Hypothalamus (tissue), 51 donors: ENCODE measurements around the gene TRMO.

Experiments used
- DNase-seq, 51 donors: peaks; one replicate each; lab custom pipeline; 2025; lab: John Stamatoyannopoulos, UW

The TRMO gene

GRCh38 chr9:97906236-97906831 lies 16.0 kb downstream of the TRMO start:
- DNase-seq = peak in 24 of 51 donors; percentile 7 to 57 (median 28)

- no peak for DNase-seq
Observed at GRCh38 chr9:97905228-97905627, 17.1 kb downstream of the TRMO start.

DNA sequence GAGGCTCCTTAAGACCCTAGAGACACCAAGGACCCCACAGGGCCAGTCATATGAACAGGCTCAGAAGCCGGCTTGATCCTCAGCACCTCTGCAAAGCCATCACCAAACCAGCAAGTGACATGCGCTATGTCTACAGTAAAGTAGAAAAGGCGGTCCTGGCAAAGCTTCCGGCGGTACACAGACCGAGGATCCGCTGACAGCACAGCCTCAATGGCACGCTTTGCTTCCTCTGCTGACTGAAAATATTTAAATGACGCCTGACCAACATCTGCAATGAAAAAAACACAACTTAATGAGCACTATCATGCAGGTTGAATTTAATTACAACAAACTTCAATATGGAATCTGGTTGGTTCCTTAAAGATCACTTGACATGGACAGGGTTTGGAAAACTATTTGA lies 17.6 kb downstream of the TRMO start:
- DNase-seq = no peak

DNA sequence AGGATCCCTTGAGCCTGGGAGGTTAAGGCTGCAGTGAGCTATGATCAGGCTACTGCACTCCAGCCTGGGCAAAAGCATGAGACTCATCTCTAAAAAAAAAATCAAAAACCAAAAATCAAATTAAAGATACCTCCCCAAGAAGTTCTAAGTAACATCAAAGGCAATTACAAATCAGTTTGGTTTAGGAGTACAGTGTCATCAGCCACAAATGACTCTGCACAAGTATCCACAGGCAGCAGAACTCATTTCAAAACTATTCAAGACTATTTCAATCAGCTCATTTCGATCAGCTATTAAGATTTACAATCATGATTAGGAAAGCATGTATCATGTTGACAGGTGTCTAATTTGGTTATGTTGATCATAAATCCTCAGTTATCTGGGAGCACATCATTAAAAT lies 19.1 kb downstream of the TRMO start:
- DNase-seq = no peak

DNA sequence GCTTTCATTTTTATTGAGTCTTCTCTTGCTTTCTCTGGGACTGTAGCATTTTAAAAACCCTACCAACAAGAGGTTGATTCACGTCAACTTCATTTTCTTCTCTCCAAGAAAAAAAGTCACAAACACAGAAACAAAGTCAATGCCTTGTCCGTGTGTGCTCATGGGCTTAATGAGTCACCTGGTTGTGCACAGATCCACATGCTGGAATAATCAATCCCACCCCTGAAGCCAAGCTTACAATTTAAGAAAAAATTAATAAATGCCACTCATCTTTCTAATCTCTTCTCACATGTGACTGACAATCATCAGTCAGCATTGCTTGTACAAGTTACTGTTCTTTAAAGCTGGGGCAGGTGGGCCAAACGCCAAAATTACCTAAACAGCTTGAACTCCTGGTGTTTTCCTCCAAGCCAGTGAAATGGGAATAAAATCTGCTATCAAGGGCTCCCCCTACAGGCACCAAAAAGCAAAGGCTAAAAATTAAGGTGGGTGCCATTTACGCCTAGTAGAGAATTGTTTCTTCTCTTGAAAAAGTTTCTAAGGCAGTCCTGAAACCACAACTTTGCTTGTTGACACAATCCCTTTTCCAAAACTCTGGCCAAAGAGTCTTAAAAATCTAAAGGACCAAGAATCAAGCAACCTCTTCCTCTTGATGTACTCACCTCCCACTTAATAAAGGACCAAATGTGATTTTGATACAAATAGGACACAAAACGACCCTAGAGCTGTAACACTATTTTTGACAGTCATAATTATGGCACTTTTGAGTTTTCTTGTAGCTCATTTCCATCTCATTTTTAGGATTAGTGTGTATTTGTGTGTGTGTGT lies 21.3 kb downstream of the TRMO start:
- peak in 5 of 51 donors; percentile 3 to 13 (median 9) for DNase-seq

DNA sequence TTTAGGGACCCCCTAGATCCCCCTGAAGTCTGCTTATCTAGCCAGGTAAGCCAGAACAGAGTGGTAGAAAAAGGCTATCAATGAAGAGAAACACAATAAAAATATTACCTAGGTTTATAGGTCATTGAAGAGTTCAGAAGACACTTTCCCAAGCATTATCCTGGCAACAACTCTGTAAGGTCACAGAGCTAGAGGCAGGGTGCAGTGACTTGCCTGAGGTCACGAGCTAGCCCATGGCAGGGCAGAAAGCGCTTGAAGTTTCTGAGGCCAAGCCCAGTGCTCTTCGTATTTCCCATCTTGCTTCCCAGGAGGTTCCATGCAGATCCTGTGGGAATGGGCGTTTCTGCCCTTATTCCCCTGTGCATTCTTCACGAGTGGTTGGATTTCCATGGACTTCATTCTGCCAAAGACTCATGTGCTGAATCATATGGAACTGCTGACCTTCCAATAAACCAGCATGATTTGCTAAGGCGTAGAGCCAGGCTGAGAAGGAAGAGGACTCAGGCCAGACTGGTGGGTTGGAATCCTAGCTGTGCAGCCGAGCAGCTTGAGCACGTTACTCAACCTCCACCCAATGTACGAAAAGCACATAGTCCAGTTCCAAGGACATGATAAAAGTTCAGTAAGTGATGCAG lies 22.1 kb downstream of the TRMO start:
- no peak for DNase-seq

GRCh38 chr9:97895695-97896332 lies 26.5 kb downstream of the TRMO start:
- DNase-seq = no peak

- DNase-seq = no peak
Observed at GRCh38 chr9:97895211-97895610, 27.1 kb downstream of the TRMO start.

GRCh38 chr9:97892421-97892820 lies 29.9 kb downstream of the TRMO start:
- no peak for DNase-seq

DNA sequence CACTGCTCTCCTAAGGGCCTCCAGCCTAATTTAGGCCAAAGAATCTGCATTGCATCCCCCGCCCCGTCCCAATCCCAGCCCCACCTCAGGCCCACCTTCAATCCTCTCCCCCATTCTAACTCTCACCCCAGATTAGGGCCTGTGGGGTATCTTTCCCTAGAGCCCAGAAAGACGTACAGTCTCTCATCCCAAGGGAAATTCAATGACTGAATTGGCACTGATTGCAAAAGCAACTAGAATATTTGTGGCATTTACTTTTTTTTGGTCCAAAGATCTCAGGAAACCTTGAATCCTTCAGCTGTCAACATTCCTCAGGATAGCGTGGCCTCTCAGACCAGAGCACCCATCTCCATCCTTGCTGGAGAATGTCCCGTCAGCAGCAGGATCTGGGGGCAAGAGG lies 30.6 kb downstream of the TRMO start:
- no peak for DNase-seq

DNA sequence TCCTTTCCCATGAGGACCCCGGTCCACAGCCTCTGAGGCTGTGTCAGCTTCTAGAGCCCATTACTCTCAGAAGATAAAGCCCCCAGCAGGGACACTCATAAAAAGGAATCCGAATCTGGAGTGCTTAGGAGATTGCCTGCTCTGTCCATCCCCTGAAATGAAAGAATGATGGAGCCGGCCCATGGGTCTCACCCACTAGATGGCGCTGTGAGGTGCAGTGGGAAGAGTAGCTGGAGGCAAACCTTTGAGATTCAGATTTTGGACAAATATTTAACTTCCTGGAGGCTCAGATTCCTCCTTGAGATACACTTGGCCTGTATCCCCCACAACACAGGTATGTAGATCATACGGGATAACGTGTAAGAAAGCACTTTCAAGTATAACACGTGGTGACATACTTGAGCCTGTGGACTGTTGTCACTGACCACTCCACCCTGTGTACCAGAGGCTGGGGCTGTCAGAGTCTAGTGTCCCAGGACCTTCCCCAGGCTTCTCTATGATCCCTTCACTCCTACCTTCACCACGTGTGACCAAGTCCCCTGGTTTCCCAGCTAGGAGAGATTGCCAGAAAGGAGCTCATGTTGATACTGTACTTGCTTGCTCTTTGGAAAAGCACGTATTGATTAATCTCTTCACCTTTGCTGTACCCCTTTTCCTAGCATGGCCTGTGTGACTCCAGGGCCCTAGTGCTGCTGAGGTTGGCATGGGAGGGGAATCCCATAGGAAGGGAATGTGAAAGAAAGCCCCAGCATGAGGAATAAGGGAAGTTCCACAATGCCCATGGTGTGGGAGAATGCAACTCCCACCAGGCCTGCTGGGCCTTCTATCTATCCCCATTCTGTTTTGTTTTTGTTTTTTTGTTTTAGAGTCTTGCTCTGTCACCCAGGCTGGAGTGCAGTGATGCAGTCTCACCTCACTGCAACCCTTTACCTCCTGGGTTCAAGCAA lies 32.1 kb downstream of the TRMO start:
- DNase-seq = no peak

- DNase-seq = no peak
Observed at GRCh38 chr9:97880336-97880735, 42.0 kb downstream of the TRMO start.

GRCh38 chr9:97876061-97876460 lies 46.2 kb downstream of the TRMO start:
- no peak for DNase-seq

GRCh38 chr9:97875111-97875510 lies 47.2 kb downstream of the TRMO start:
- DNase-seq = no peak

DNA sequence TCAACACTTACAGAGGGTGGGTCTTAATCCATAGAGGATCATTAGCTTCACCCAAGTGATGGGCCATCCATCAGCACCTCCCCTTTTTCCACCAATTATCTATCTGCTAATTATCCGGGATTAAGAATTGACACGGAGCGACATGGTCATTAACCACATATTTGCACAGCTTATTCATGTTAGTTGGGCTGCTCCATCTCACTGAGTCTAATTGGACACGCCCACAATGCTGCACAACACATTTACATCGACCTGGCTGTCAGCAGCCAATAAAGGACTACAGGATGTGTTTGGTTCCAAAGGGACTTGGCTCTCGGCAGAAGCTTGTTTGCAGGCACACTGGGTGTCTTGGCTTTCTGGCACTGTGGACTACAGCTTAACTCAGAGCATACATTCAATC lies 47.7 kb downstream of the TRMO start:
- DNase-seq = no peak

DNA sequence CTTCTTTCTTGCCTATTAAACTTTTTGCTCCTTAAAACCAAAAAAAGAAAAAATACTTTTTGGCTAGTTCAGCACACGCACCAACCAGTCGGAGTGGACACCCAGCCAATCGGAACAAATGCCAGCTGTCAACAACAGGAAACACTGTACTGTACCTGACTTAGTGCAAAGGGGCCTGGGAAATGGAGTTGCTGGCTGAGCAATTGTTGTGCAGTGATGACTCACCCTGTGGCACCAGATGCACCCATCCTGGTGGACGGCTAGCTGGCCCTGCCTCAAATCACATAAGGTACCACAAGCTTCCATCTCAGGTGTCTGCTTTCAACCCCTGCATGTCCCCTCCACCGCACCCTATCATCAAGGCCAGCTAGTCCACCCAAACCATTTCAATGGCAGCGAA lies 48.4 kb downstream of the TRMO start:
- no peak for DNase-seq

DNA sequence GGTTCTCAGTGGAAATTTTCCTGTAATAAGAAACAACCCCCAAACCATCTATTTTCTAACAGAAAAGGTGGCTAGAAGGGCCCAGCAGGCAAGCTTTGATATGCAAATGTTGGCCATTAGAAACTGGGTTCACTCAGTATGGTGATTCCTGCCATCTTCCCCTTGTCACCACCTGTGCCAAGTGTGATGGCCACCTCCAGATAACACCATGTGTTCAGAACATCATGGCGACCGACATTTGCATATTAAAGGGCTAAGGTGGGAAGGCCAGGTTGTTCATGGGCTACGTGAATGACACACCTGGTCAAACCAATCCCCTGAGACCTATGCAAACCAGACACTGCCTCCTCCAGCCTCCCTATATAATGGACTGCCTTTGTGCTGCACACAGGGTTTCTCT lies 48.9 kb downstream of the TRMO start:
- DNase-seq = no peak

DNA sequence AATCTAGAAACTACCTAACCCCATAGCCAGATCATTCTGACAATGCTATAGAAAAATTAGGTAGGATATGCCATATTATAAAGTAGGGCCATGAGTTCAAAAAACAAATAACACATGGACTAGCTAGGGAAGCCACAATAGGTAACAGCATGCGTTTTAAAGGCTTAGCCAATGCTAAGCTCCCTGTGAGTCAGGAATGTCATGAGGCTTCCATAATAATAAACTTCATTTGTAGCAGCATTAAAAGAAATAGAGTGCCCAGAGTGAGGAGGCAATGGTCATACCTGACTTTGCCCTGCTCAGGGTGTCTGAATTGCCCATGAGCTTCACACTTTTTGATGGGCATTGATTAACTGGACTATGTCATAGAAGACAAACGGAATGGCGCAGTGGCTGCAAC lies 53.4 kb downstream of the TRMO start:
- DNase-seq = no peak

GRCh38 chr9:97866848-97867247 lies 55.5 kb downstream of the TRMO start:
- DNase-seq = no peak

DNA sequence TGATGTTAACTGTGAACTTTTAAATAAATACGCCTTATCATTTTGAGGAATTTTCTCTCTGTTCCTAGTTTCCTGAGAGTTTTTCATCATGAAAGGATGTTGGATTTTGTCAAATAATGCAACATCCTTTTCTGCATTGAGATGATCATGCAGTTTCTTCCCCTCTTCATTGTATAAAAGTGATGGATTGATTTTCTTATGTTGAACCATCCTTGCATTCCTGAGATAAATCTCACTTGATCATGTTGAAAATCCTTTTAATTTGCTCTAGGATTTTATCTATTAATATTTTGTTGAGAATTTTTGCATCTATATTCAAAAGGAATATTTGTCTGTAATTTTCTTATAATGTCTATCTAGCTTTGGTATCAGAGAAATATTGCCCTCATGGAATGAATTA lies 56.0 kb downstream of the TRMO start:
- no peak for DNase-seq
